Suppressor macrophage treated with lipopolysaccharide for 1 hour (primary cell): ENCODE results near the gene CD37.
"Not testable (repeated sequence)": the region's sequence is repeated elsewhere in the genome, so short reads cannot be mapped to it uniquely, and the experiment has no call there.

ENCODE experiments used
- DNase-seq, 3 donors: peaks; one replicate each; pipeline ENCODE4 v3.0.0-alpha.2; 2020 to 2022

Gene CD37

GRCh38 chr19:49348305-49349189, 13.3 kb downstream of the CD37 start:
- no peak for DNase-seq

GRCh38 chr19:49349567-49349966, 14.4 kb downstream of the CD37 start:
- no peak for DNase-seq

DNA sequence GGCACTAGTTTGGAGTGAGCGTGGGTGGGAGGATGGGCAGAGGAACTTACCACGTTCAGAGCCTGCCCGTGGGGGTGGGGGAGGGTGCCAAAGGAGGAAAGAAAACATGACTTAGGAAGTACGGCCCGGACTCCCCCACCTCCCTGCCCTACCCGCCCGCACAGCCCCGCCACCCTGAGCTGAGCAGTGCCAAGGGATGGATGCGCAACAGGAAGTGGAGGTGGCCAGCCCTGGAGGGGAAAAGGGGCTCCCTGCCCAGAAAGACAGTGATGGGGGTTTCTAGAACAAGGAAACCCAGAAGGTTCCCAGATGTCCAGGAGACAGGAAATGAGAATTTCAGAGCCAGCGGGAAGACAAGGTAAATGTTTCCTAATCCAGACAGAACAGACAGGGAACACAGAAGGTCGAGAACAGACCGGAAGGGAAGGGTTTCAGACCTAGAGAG, 20.7 kb downstream of the CD37 start:
- peak; percentile 45 to 76 (median 61) for DNase-seq

DNA sequence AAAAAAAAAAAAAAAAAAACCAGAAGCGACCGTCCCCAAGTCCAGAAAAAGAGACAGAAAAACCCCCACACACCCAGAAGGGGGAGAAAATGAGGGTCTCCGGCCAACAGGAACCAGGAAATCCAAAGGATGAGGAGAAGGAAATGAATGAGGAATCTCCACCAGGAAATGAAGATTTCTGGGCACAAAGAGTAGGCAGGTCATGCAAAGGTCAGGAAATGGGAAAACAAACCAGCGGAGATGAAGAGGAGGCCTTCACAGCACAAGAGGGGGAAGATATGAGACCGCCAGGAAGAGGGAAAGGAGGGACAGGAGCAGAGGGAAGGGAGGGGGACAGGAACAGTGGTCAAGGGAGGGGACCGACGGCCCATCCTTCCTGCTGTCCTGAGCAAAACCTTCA, 21.2 kb downstream of the CD37 start:
- DNase-seq = no peak

DNA sequence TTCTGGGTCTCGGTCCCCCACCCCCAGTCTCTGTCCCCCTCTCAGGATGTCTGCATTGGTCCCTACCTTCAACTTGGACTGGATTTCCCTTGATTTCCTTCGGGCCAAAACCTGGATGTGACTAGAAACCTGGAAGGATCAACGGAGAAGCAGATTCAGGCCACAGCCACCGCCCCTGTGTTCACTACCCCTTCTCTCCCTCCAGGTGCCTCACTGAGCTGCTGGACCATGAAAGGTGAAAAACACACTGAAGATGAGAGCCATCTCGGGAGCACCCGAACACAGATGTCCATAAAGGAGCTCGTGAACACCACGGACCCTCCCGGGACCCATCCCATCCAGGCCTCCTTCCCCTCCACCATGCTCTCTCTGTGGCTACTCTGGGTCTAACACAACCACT, 22.0 kb downstream of the CD37 start:
- DNase-seq = no peak

GRCh38 chr19:49359851-49360820, 24.9 kb downstream of the CD37 start:
- peak; percentile 10 to 26 (median 20) for DNase-seq

- DNase-seq = peak in 1 of 3 donors; percentile 36
These were observed 26.3 kb downstream of the CD37 start for GRCh38 chr19:49361438-49362047.

DNA sequence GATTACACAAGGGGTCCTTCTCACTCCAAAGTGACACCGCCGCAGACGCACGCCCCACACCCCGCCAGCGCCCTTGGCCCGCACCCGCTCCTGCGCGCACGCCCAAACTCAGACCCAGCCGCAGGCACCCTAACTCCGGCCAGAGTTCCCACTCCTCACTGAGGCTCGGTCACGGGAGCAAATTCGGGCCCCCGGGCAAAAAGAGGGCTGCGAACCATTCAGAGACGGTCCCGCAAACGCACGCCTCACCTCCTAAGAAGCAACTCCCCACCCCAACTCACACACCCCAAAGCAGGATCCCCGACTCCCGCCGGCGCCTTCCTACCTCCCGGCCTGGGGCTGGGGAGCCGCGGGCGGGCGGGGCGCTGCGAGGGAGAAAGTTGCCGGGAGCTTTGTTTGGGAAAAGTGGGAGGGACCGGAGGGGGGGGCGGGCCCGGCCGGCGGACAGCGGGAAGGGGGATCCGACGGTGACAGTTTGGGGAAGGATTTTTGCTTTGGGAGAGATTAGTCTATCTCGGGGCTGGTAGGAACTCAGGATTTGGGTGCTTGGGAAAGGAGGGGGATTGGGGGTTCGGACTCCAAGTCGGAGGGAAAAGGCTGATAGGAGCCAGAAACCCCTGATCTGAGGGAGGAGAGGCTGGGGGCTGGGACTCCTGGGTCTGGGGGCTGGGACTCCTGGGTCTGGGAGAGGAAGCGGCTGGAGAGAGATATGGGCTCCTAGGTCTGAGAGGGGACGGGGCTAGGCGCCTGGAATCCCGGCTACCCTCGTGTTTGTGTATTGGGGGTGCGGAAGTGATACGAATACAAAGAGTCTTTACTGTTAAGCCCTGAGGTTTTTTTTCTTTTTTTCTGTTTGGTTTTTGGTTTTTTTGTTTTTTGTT, 27.1 kb downstream of the CD37 start, which contains the start of gene TEAD2:
TEAD2 (minus strand) TSS at position 369 of the 881 bp plus-strand sequence. CDS start 2,341 bp downstream, outside the sequence.
- peak in 2 of 3 donors; percentile 8 to 27 for DNase-seq

DNA sequence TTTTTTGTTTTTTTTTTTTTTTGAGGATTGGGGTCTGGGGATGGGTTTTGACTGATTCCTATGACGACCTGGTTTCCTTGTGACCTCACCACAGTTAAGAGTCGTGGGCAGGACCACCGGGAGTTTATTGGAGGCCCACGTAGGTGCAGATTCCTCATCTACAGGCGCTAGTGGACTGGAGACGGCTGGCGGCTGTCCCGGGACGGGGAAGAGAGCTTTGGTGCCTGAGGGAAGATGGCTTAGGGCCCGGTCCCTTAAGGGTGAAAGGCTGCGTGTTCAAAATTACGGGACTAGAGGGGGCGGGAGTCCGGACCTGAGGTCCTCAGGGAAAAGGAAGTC, 27.7 kb downstream of the CD37 start:
- DNase-seq = peak in 1 of 3 donors; percentile 19

- DNase-seq = peak; percentile 95 to 97 (median 97)
These were observed 28.3 kb downstream of the CD37 start, which contains the start of gene DKKL1 for GRCh38 chr19:49363268-49364082. DKKL1 (plus strand) TSS chr19:49363877; CDS start chr19:49363999, 122 bp downstream.

DNA sequence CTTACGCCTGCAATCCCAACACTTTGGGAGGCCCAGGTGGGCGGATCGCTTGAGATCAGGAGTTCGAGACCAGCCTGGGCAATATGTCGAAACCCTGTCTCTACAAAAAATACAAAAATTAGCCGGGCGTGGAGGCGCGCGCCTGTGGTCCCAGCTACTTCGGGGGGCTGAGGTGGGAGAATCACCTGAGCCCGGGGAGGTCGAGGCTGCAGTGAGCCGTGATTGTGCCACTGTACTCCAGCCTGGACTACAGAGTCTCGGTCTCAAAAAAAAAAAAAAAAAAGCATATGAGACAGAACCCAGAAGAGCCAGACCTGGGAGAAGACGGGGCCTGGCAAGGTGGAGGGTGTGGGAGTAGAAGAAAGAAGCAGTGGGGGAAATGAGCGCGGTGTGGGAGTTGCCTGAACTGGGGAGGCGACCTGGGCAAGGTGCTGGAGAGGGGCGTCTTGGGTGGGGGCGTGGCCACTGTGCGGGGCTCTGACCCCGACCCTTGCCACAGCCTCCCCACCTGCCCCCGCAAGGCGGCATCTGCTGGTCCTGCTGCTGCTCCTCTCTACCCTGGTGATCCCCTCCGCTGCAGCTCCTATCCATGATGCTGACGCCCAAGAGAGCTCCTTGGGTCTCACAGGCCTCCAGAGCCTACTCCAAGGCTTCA, 29.0 kb downstream of the CD37 start:
- DNase-seq = no peak

DNA sequence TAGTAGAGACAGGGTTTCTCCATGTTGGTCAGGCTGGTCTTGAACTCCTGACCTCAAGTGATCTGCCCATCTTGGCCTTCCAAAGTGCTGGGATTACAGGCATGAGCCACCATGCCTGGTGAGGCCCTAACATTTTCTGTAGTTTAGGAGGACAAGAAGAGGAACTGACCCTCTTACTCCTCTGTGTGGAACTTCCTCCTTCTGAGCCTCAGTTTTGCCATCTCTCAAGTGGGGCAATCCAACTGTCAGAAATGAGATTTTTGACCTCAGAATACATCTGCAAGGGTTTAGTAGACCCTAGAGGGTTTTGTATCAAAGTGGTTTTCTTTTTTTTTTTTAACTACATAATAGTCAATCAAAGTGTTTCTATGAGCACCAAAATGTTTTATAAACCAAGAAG, 30.9 kb downstream of the CD37 start:
- no peak for DNase-seq

DNA sequence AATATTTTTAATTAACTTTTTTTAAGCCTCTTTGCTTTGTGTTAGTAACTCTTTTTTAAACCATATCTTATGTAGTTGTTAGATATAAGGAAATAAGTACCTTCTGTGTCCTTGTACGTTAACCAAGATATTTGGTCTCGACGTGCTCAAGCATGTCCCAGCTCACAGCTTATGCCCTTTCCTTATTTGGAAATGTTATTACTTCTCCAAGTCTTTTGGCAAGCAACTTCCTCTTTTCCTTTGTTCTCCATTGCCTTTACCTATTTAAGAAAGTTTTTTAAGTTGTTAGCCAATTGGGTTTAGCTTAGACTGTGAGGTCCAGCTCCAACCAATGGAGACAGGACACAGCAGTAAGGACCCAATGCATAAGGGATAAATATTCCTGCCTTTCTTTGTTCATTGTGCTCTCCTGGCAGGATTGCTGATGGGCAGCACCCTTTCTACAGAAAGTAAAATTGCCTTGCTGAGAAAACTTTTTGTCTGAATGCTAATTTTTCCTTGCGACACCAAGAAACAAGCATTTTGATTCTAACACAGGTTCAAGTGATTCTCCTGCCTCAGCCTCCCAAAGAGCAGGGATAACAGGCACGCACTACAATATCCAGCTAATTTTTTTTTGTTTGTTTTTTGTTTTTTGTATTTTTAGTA, 33.6 kb downstream of the CD37 start:
- no peak for DNase-seq

GRCh38 chr19:49371184-49371583, 36.0 kb downstream of the CD37 start:
- DNase-seq = no peak

- not testable (repeated sequence) for DNase-seq
These were observed 38.0 kb downstream of the CD37 start for GRCh38 chr19:49373174-49373573.

DNA sequence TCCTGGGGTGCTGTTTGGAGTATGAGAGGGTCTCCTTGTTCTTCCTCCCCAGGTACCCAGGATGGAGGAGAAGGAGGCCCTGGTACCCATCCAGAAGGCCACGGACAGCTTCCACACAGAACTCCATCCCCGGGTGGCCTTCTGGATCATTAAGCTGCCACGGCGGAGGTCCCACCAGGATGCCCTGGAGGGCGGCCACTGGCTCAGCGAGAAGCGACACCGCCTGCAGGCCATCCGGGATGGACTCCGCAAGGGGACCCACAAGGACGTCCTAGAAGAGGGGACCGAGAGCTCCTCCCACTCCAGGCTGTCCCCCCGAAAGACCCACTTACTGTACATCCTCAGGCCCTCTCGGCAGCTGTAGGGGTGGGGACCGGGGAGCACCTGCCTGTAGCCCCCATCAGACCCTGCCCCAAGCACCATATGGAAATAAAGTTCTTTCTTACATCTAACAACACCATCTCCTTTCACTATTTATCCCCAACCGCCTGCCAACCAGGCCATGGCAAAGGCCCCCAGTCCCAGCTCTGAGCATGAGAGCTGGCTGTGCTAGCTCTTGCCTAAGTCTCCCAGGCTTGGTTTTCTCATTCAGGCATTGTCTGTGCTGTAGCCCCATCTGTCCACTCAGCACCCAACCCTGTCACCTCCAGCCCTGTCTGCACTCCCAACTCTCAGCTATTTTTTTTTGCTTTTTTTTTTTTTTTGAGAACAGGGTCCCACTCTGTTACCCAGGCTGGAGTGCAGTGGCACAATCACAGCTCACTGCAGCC, 39.6 kb downstream of the CD37 start:
- no peak for DNase-seq

DNA sequence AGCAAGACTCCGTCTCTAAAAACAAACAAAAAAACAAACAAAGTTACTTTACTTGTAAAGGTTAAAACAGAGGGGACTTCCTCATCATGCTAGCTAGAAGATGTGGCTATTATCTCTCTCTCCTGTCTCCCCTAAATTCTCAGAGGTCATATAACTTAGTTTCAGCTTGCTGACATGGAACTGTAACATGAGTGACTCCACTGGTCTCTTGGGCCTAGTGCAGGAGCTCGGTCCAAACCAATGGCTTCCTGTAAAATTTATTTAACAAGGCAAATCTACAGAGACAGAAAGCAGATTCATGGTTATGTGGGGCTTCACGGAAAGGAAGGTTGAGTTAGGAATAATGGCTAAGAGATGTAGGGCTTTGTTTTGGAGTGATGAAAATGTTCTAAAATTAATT, 43.3 kb downstream of the CD37 start:
- DNase-seq = no peak

DNA sequence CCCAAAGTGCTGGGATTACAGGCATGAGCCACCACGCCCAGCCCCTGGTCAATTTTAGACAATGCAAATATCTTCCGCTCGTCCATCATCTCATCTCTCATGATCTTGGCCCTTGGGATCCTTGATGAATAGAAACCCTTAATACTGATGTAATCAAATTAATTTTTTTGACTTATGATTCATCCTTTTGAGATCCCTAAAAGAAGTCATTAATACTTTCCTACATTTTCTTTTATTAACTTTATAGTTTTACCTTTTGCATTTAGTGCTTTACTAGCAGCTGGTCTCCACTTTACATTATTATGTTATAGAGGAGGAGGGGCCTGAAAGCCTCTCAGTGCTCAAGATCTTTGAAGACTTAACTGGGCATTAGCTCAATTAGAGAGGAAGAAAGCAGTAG, 45.2 kb downstream of the CD37 start:
- DNase-seq = no peak

- DNase-seq = no peak
These were observed 47.4 kb downstream of the CD37 start for GRCh38 chr19:49382639-49383038.
